Measurements from ENCODE around the gene SORCS1. TPM values are rescaled to one million over a fixed set of nuclear protein-coding genes. Genes with fewer than 3 reads are reported as not detected.
"Not testable (repeated sequence)": the region's sequence is repeated elsewhere in the genome, so short reads cannot be mapped to it uniquely, and the experiment has no call there.

SORCS1 gene
- total RNA-seq, 1 donor from 2014 or later, result 17.8 TPM

- DNase-seq, result no peak
These were observed 222.4 kb downstream of the SORCS1 start for GRCh38 chr10:106942035-106942662.

- no peak for DNase-seq
These were observed 223.0 kb downstream of the SORCS1 start for GRCh38 chr10:106941297-106942034.

GRCh38 chr10:106938513-106938912 lies 226.0 kb downstream of the SORCS1 start:
- no peak for DNase-seq

- DNase-seq, result no peak
These were observed 228.5 kb downstream of the SORCS1 start for GRCh38 chr10:106935978-106936451.

GRCh38 chr10:106931853-106932249 lies 232.7 kb downstream of the SORCS1 start:
- peak; percentile 11 for DNase-seq

GRCh38 chr10:106931159-106931852 lies 233.2 kb downstream of the SORCS1 start:
- peak; percentile 22 for DNase-seq

GRCh38 chr10:106930751-106931150 lies 233.8 kb downstream of the SORCS1 start:
- DNase-seq, result no peak

- no peak for DNase-seq
These were observed 235.1 kb downstream of the SORCS1 start for GRCh38 chr10:106929291-106929895.

- DNase-seq, result not testable (repeated sequence)
These were observed 236.4 kb downstream of the SORCS1 start for GRCh38 chr10:106928151-106928550.

GRCh38 chr10:106925191-106925590 lies 239.3 kb downstream of the SORCS1 start:
- no peak for DNase-seq

GRCh38 chr10:106920538-106920937 lies 244.0 kb downstream of the SORCS1 start:
- no peak for DNase-seq

- no peak for DNase-seq
These were observed 244.6 kb downstream of the SORCS1 start for GRCh38 chr10:106919871-106920282.

- DNase-seq, result peak; percentile 52
These were observed 247.0 kb downstream of the SORCS1 start for GRCh38 chr10:106917452-106918055.

GRCh38 chr10:106914016-106914415 lies 250.5 kb downstream of the SORCS1 start:
- DNase-seq, result no peak

- no peak for DNase-seq
These were observed 251.2 kb downstream of the SORCS1 start for GRCh38 chr10:106913348-106913747.

GRCh38 chr10:106911096-106911495 lies 253.4 kb downstream of the SORCS1 start:
- DNase-seq, result no peak

- DNase-seq, result no peak
These were observed 253.8 kb downstream of the SORCS1 start for GRCh38 chr10:106910666-106911065.

- no peak for DNase-seq
These were observed 256.3 kb downstream of the SORCS1 start for GRCh38 chr10:106908225-106908624.

- DNase-seq, result no peak
These were observed 260.3 kb downstream of the SORCS1 start for GRCh38 chr10:106904209-106904608.

- no peak for DNase-seq
These were observed 261.3 kb downstream of the SORCS1 start for GRCh38 chr10:106903180-106903579.

GRCh38 chr10:106900016-106900652 lies 264.4 kb downstream of the SORCS1 start:
- DNase-seq, result peak; percentile 36

- DNase-seq, result no peak
These were observed 266.1 kb downstream of the SORCS1 start for GRCh38 chr10:106898446-106898845.

All from tongue (tissue), 2 donors.